Common myeloid progenitor, CD34-positive (primary cell): ENCODE data around the gene TRABD2B.

ENCODE experiments used
- CTCF ChIA-PET: fragments of 350-600 bp; sonication (Branson Sonifier 250); formaldehyde crosslinking; loops from one replicate; lab custom pipeline; 2021; ENCODE audit warnings: antibody characterized with exemption; lab: Charles Lee
- POLR2A ChIA-PET: fragments of 350-600 bp; sonication (Branson Sonifier 250); formaldehyde crosslinking; loops from one replicate; lab custom pipeline; 2021; ENCODE audit warnings: antibody characterized with exemption; lab: Charles Lee
- DNase-seq, 3 donors: peaks; one replicate each; pipeline versions ENCODE4 v3.0.0 to v3.0.0-alpha.2; 2013
- H3K27ac ChIP-seq, 2 experiments: 1 replicate in 1 of 2; 2 replicates in 1 of 2; pipeline ENCODE4 v1.7.0; 2013; ENCODE audit warnings: inconsistent platforms in 2 of 2, low read length in 2 of 2, mild to moderate bottlenecking in 2 of 2, low read depth in 1 of 2, moderate library complexity in 1 of 2; ENCODE audit not compliant: severe bottlenecking in 2 of 2, insufficient read depth in 1 of 2, poor library complexity in 1 of 2
- H3K27me3 ChIP-seq, 5 experiments: replicated peaks in 2 of 5; 1 replicate in 3 of 5; 2 replicates in 2 of 5; pipeline versions ENCODE4 v1.6.1 to v1.7.0; 2013; ENCODE audit warnings: low read length in 4 of 5, mild to moderate bottlenecking in 2 of 5, moderate library complexity in 2 of 5, inconsistent platforms in 1 of 5; ENCODE audit not compliant: insufficient read depth in 5 of 5, control insufficient read depth in 4 of 5
- H3K36me3 ChIP-seq, 4 experiments: 1 replicate in 2 of 4; 2 replicates in 2 of 4; pipeline versions ENCODE4 v1.6.1 to v1.7.0; 2013; ENCODE audit warnings: low read length in 3 of 4, control low read depth in 1 of 4, mild to moderate bottlenecking in 1 of 4; ENCODE audit not compliant: control insufficient read depth in 4 of 4, insufficient read depth in 4 of 4
- H3K4me1 ChIP-seq, 4 experiments: 1 replicate in 3 of 4; 2 replicates in 1 of 4; pipeline versions ENCODE4 v1.6.1 to v1.7.1; 2013; ENCODE audit warnings: low read length in 3 of 4, mild to moderate bottlenecking in 3 of 4, control low read depth in 1 of 4, inconsistent platforms in 1 of 4, moderate library complexity in 1 of 4; ENCODE audit not compliant: control insufficient read depth in 4 of 4, insufficient read depth in 4 of 4; ENCODE audit errors: control extremely low read depth in 1 of 4
- H3K4me3 ChIP-seq, 7 experiments: 1 replicate in 4 of 7; 2 replicates in 3 of 7; pipeline versions ENCODE4 v1.5.1 to v1.7.0; 2013; ENCODE audit warnings: mild to moderate bottlenecking in 7 of 7, low read length in 6 of 7, moderate library complexity in 6 of 7, inconsistent platforms in 2 of 7, low read depth in 2 of 7, control low read depth in 1 of 7; ENCODE audit not compliant: insufficient read depth in 4 of 7, control insufficient read depth in 1 of 7; ENCODE audit errors: extremely low read depth in 1 of 7
- H3K9me3 ChIP-seq, 5 experiments: 1 replicate in 4 of 5; 2 replicates in 1 of 5; pipeline versions ENCODE4 v1.6.1 to v1.7.1; 2013; ENCODE audit warnings: low read length in 4 of 5, mild to moderate bottlenecking in 2 of 5, inconsistent platforms in 1 of 5, low read depth in 1 of 5, moderate library complexity in 1 of 5; ENCODE audit not compliant: control insufficient read depth in 4 of 5, insufficient read depth in 2 of 5; ENCODE audit errors: control extremely low read depth in 1 of 5
- WGBS: methylation state at CpG from one replicate; pipeline ENCODE4 v1.1.5; 2013; ENCODE audit not compliant: insufficient coverage; 5-methylcytosine and 5-hydroxymethylcytosine counted together

TRABD2B gene

GRCh38 chr1:47976728-47977127, 20.5 kb downstream of the TRABD2B start:
- CTCF ChIA-PET: interaction anchor here (1.3 kb wide), 1 partner anchor 10 kb away, joined by 3 read pairs; no protein-coding TSS in a partner anchor
- H3K27ac ChIP-seq: no peak overlapping the region

GRCh38 chr1:47976267-47976666, 20.9 kb downstream of the TRABD2B start:
- H3K36me3 ChIP-seq: no peaks in the 10 kb centered on the region
- DNase-seq: no peak
- ChIA-PET CTCF (no interaction called here), POLR2A (no interaction called here)
- no peak overlapping the region for H3K27ac ChIP-seq
- no peaks in the 10 kb centered on the region for H3K4me1 ChIP-seq
- H3K27me3 ChIP-seq: peaks cover 0 to 6% (median 5%) of the 10 kb centered on the region in 5 experiments
- no peak overlapping the region for H3K4me3 ChIP-seq
- 100% methylated on average over 2 of the region's 3 CpGs for WGBS
- H3K9me3 ChIP-seq: peaks cover 0 to 5% (median 0%) of the 10 kb centered on the region in 5 experiments

More at GRCh38 chr1:47976728-47977127, 20.5 kb downstream of the TRABD2B start:
- H3K4me1 ChIP-seq: no peaks in the 10 kb centered on the region
- no CpG with 5 or more reads among the region's 2 CpGs for WGBS
- POLR2A ChIA-PET: no interaction called here
- no peaks in the 10 kb centered on the region for H3K36me3 ChIP-seq
- peaks cover 0 to 5% (median 0%) of the 10 kb centered on the region in 5 experiments for H3K9me3 ChIP-seq
- peaks cover 0 to 6% (median 5%) of the 10 kb centered on the region in 5 experiments for H3K27me3 ChIP-seq
- no peak for DNase-seq
- no peak overlapping the region for H3K4me3 ChIP-seq

- H3K4me3 ChIP-seq: no peak overlapping the region
- ChIA-PET POLR2A (no interaction called here), CTCF (no interaction called here)
- peaks cover 0 to 6% (median 3%) of the 10 kb centered on the region in 5 experiments for H3K27me3 ChIP-seq
- H3K36me3 ChIP-seq: no peaks in the 10 kb centered on the region
- 76% methylated on average over 3 of the region's 3 CpGs for WGBS
- no peak for DNase-seq
- no peaks in the 10 kb centered on the region for H3K4me1 ChIP-seq
- peaks cover 0 to 2% (median 0%) of the 10 kb centered on the region in 5 experiments for H3K9me3 ChIP-seq
- no peak overlapping the region for H3K27ac ChIP-seq
Observed at GRCh38 chr1:47975302-47975921, 21.8 kb downstream of the TRABD2B start.

GRCh38 chr1:47972864-47973432, 24.2 kb downstream of the TRABD2B start:
- peaks cover 0 to 6% (median 0%) of the 10 kb centered on the region in 5 experiments for H3K27me3 ChIP-seq
- POLR2A ChIA-PET: no interaction called here
- CTCF ChIA-PET: no interaction called here
- no peaks in the 10 kb centered on the region for H3K4me1 ChIP-seq
- no peak for DNase-seq
- WGBS: 100% methylated on average over 3 of the region's 4 CpGs
- no peaks in the 10 kb centered on the region for H3K9me3 ChIP-seq
- no peak overlapping the region for H3K4me3 ChIP-seq
- no peaks in the 10 kb centered on the region for H3K36me3 ChIP-seq
- no peak overlapping the region for H3K27ac ChIP-seq

- H3K27ac ChIP-seq: no peak overlapping the region
- no peak overlapping the region for H3K4me3 ChIP-seq
- peak; percentile 11 to 49 (median 15) for DNase-seq
- WGBS: no CpG with 5 or more reads among the region's 2 CpGs
- H3K9me3 ChIP-seq: no peaks in the 10 kb centered on the region
- H3K4me1 ChIP-seq: no peaks in the 10 kb centered on the region
- CTCF ChIA-PET: no interaction called here
- POLR2A ChIA-PET: no interaction called here
- H3K36me3 ChIP-seq: no peaks in the 10 kb centered on the region
- peaks cover 0 to 6% (median 0%) of the 10 kb centered on the region in 5 experiments for H3K27me3 ChIP-seq
Observed at GRCh38 chr1:47971385-47972160, 25.6 kb downstream of the TRABD2B start.

GRCh38 chr1:47970882-47971281, 26.3 kb downstream of the TRABD2B start:
- H3K27ac ChIP-seq: no peak overlapping the region
- H3K4me3 ChIP-seq: no peak overlapping the region
- H3K4me1 ChIP-seq: no peaks in the 10 kb centered on the region
- no peaks in the 10 kb centered on the region for H3K9me3 ChIP-seq
- ChIA-PET CTCF (no interaction called here), POLR2A (no interaction called here)
- H3K36me3 ChIP-seq: no peaks in the 10 kb centered on the region
- no peak for DNase-seq
- WGBS: 100% methylated on average over 1 of the region's 3 CpGs
- peaks cover 0 to 6% (median 0%) of the 10 kb centered on the region in 5 experiments for H3K27me3 ChIP-seq

- Histone ChIP-seq H3K9me3 (no peaks in the 10 kb centered on the region), H3K4me3 (no peak overlapping the region), H3K27me3 (peaks cover 0 to 3% (median 0%) of the 10 kb centered on the region in 5 experiments), H3K4me1 (no peaks in the 10 kb centered on the region), H3K27ac (no peak overlapping the region), H3K36me3 (no peaks in the 10 kb centered on the region)
- WGBS: 90% methylated on average over 3 of the region's 3 CpGs
- no peak for DNase-seq
- CTCF ChIA-PET: no interaction called here
- POLR2A ChIA-PET: no interaction called here
Observed at GRCh38 chr1:47969478-47969877, 27.7 kb downstream of the TRABD2B start.
